T-helper 1 cell (primary cell): ENCODE results near the gene AGAP1.
A peak's percentile ranks its signal among the peaks of the same experiment; 100 is the strongest.

Experiments used
- DNase-seq, 5 donors: peaks; one replicate each; pipeline ENCODE4 v3.0.0-alpha.2; 2012 to 2020

Gene AGAP1

DNA sequence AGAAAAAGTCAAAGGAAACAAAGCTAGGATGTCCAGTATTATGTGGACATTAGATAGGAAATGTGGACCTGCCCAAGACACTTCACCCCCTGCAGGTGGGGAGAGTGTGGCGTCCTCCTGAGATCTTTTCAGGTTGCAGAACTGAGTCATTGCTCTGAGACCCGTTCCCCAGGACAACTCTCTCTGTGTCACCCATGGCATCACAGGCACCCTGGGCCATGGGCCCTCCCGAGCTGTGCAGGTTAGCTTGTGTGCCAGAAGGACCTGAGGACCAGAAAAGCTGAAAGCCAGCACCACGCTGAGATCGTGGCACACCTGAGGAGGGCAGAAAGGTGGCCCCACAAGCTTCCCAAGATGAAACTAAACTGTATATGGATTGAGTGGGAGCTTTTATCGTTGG, 229.5 kb downstream of the AGAP1 start:
- DNase-seq: no peak

DNA sequence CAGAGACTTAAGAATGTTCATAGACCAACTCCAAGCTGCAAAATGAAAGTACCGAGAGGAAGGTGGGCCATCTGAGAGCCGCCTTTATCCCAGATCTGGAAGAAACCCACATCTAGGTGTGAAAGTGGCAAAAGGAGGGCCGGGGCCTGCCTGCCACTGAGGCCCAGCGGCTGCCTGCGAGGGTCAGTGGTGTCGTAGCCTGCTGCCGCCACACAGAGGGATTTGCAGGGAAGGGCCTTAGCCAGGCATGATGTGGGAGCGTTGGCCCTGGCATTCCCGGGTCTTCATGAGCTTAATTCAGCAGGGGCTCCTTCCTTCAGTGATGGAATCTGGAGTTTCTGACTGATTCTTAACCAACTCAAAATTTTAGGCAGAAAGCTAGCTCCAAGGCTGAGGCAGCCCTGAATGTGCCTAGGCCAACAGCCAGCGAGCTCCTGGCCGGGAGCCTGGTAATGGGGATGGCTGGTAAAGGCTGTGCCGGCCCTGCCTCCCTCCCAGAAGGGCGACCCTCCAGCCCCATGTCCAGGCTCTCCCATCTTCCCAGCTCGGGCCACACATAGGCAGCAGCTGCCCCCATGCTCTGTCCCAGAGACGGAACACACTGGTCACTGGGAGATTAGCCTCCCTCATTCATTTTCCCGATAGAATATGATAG, 230.1 kb downstream of the AGAP1 start:
- DNase-seq: no peak

DNA sequence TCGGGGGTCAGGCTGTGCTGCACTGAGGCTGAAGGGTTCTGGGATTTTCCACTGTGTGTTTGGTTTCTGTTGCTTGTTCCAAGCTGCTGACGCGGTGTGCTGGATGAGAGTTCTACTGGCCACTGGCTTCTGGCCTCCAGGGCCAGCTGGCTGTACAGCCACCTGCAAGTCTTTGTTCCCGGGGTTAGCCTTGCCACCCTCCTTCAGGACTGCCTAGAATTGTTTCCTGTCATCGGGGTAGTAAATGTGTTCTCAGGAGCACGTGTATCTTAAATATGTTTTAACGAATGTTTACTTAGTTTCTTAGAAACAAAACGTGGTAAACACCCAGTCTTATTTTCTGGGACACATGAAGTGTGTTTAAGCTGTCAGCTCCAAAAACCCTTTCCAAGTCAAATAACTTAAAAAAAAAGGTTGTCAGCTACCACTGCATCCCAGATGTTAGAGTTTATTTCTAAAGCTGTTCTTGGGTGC, 231.2 kb downstream of the AGAP1 start:
- DNase-seq: no peak

DNA sequence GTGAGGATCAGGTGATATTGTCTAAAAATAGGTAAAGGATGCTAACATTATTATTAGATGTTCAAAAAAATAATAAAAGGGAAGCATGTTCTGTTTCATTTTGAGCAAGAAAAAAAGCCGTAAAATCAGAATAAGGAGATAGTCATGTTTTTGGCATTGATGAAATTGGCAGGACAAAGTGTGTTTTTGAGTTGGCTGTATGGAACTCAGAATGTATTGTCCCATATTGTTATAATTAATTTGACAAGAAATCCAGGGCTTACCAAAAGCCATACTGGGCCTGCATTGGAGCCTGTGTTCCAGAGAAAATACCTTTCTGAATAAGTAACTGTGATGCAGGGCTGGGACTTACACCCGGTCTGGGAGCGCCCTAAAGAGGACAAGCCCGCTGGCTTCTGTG, 232.0 kb downstream of the AGAP1 start:
- no peak for DNase-seq

DNA sequence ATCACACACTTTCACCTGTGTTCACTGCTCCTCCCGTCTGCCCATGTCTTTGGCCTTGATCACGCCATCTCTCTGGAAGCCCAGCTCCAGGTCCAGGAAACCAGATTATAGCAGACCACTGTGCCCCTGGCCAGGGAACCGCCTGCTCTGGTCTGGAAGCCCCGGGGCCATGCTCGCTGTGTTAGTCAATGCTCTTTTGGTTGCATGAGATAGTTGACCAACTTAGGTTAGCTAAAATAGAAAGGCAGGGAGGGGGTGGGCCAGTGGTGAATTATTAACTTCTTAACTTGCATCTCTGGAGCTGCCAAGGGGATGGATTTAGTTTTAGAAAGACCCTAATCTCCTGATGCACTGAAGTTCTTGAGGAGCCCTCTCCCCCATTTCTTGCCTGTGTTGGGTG, 232.7 kb downstream of the AGAP1 start:
- DNase-seq: no peak

DNA sequence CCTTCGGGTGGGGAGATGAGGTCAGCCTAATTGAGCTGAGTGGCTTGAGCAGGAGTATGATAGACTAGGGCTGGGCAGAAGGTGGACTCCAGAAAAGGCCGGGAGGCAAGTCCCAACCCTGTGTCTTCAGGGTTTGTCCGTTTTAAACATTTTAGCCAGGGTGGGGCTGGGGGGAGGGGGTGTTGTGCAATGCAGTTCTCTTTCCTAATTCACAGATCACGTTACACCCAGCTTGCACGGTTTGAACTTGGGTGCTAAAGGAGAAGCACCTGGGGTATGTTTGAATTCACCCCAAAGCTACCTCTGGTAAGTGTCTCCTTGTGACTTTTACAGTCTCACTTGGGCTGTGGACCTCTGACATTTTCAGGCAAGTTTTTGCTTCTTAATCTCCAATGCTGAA, 233.3 kb downstream of the AGAP1 start:
- no peak for DNase-seq

DNA sequence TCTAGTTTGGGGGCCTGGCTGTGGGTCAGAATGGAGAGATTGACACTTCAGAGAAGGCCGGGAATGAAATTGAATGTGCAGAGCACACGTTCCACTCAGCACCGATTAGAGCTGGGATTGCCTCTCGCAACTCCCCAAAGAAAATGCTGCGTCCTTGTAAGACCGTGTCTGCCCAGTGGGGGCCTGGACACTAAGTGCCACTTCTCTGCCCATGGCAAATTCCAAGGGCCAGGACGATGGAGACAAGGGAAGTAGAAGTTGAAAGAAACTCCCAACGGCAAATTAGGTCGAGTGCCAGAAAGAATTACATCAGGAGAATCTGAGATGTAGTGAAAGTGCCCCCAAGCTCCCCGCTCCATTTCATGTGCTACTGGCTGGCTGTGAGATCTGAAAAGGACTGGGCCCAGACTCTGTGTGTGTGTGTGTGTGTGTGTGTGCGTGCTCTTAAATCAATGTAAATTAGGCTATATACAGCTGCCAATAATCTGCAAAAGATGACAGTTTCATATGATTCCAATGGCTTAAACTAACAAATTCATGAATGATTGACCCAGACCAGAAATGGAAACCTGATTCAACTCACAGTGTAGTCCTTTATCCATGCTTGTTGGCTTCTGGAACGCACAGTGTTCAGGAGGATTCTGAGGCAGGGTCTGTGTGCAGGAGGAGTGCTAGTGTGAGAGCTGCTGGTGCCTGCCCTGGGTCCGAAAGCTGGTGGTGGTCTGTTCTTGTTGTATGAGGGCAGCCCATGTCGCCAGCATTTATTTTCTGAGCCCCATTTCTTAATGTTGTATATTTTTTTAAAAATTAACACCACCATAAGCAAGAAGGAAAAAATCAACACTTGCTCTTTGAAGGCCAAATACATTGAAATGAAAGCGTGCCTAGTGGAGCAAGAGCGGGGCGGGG, 234.3 kb downstream of the AGAP1 start:
- no peak for DNase-seq

DNA sequence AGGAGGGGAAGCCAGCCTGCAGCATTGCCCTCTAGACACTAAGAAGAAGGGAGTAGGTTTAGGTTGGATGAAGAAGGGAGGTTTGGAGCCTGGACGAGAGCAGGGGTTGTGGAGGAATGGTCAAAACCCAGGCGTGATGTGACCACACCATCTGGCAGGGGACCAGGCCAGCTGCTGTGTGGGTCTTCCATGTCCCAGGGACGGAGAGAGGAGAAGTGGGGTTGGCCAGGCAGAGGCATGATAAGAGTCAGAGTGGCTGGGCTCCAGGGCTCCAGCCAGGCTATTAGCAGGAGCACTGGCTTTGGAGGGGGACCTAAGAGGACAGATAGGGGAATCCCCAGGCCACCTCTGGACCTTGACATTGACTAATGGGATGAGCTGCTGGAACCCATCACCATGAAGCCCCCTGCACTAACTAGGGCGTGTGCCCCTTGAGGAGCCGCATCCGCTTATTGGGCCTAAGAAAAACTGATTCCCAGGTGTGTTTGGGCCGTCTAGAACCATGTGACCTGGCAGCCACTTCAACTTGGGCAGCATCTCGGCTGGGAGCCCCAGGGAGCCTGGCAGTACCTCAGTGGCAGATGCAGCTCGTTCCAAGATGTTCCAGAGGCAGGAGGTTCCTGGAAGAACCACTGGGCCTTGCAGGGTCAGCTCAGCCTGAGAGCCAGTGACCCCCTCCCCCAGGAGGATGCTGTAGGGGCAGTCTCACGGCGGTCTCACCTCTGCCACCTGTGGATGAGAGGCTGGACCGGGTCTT, 235.1 kb downstream of the AGAP1 start:
- no peak for DNase-seq

DNA sequence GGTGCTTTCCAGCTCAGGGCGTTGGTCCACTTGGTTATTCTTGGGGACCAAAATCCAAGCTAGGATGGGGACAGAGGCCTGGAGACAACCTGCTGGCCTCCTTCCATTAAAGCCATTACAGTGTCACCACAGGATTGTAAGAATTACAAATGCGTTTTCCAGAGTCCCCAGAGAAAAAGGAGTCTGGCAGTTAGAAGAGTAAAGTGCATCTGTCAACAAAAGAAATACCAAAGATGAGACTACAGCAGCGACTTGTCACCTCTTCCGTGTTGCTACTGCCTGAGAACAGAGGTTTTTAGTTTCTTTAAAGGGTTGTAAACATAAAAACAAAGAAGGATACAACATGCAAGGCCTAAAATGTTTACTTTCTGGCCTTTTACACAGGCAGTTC, 235.7 kb downstream of the AGAP1 start:
- DNase-seq: no peak

DNA sequence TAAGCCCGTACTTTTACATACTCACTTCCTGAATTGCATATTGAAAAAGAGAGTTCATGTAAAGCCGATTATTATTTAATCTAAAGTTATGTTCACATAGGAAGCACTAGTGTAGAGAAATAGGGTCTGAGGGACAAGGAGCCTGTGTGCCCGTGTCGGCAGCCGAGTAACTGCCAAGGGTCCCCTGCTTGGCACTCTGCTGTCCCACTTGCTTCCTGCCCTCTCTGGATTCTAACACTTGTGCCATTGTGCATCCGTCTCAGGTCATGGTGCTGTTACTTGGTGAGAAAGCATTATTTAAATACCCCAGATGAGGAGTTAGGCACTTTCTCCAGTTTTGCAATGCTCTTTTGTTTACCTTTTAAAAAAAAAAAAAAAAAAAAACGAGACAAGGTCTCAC, 236.3 kb downstream of the AGAP1 start:
- no peak for DNase-seq

DNA sequence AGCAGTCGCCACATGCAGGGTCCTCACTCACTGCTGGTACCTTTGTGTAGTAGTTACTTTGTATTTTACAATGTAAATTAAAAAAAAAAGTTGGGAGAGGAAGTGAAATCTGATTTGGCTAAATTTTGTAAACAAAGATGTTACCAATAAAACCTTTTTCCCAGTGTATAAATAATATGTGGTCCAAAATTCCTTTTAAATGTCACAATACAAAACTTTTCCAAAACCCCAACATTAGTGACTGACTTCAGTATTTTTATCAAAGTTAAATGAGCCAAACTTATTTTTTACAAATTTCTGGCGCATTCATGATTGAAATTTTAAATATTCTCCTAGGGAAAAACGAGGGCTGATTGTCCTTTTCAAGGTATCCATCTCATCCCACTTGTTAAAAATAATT, 239.9 kb downstream of the AGAP1 start:
- no peak for DNase-seq

DNA sequence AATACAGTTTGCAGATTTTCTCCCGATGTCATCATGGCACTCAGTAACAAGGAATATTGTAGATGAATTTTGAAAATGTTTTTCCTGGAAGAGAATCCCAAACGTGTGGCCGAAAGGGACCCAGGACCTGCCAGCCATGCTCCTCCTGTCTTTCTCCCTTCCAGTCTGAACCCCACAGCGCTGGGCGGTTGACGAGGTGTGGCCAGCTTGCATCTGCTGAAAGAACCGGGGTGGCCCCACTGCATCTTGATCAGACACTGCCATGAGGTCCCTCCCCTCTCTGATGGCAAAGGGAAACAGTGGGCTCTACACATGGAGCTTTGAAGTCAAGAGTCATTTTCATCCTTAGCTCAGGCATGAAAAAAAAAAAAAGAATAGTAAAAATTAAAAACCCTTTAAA, 240.3 kb downstream of the AGAP1 start:
- DNase-seq: no peak

DNA sequence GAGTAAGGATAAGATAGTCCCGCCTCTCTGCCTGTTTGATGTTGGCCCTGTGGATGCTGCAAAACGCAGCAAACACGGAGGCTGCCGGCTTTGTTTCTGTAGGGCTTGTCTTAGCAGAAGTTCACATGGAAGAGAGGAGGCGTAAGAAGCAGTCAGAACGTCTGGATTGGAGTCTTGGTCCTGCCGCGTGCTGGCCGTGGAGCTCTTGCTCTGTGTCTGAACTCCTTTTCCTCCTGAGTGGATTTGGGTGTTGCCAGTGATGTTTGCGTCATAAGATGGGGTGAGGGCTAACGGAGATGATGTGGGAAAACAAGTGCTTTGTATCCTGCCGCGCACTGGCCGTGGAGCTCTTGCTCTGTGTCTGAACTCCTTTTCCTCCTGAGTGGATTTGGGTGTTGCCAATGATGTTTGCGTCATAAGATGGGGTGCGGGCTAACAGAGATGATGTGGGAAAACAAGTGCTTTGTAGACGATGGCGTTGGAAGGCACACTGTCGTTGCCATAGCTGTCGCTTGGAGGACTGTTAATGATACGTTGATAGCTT, 240.9 kb downstream of the AGAP1 start:
- DNase-seq: no peak

DNA sequence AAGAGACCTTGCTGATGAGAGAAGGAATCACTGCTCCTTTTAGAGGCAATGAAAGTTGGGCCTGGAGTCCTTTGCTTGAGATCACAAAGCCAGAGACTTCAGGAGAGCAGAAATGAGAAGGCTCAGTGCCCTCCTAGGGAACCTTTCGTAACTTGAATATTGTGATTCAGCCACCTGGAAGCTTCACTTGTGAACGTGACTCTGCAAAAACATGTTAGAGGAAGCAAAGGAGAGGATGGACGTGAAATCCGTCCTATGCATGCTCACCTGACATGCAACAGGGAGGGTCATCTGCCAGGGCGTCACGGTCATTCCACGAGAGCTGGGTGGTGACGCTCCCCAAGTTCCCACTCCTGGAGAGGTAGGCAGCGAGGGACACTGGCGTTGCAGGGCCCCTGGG, 243.6 kb downstream of the AGAP1 start:
- DNase-seq: no peak

DNA sequence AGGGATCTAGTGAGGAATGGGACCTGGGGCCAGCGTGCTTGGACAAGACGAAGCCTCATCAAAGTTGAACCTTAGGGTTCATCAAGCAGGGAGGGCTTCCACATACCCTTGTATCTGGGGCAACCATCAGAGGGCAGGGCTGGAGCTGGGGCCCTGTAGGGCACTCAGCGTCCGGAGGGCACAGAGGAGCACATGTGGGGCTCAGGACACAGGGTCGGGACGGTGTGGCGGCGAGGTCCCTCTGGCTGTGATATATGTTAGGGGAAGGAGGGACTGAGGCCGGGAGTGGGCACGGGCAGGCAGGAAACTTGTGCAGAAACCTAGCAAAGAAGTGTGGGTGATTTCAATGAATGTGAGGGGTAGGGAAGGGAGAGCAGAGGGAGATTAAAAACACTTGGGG, 244.0 kb downstream of the AGAP1 start:
- no peak for DNase-seq

DNA sequence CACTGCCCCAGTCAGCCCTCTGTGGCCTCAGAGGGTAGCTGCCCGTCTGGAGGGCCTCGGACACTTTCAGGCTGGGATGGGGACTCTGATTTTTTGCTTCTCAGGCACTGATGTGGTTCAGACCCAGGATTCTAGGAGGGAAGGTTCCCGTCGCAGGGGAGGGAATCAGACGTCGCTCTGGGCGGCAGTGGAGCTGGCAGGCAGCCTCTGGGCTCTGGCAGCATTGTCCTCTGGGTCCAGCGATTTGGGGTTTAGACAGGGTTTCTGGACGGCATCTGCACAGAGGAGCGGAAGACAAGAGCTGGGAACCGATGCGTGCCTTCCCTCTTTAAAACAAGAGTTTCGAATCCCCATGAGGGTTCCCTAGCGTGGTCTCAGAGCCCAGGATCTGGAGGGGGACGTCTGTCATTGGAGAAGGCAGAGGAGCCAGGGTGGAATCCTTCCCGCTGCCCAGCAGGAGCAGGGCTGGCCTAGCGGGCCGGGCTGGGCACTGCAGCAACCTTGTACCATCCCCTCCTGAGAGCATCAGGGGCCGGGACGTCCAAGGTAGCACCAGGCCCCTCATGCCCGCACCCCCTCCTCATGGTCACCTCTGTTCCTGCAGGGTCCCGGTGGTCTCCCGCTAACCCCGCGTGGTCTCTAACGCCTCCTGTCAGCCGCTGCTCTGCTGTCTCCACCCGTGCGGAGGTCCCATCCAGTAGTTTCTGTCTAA, 246.0 kb downstream of the AGAP1 start:
- DNase-seq: no peak

DNA sequence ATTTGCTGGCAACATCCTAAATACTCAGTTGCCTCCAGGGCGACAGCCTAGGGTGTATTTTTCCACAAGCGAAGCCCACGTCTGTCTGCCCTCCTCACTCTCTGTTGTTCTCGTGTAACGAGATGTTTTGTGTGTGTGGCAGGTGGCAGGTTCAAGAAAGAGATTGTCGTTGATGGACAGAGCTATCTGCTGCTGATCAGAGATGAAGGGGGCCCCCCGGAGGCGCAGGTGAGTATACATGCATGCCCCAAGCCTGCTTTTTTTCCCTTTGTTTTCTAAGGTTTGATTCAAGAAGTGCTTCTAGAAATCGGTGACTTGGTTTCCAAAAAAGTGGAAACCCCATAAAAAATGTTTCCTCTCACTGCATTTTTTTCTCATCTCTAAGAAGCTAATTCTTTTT, 247.0 kb downstream of the AGAP1 start:
- no peak for DNase-seq

DNA sequence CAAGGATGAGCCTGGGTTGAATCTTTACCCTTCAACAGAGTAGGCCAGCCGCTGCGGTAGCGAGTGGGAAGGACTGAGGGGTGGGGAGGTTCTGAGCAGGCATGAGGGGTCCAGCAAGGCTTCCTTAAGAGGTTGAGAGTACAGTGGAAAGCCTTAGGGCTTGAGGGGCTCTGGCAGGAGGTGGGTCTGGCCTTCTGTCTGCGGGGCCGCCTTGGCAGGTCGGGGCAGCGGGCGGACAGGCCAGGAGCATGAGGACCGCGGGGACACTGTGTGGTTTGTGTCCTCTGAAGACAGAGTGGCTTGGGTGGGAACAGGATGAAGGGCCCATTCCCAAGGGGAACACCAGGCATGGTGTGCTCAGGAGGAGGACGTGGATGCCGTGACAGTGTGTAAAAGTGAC, 250.3 kb downstream of the AGAP1 start:
- DNase-seq: no peak

DNA sequence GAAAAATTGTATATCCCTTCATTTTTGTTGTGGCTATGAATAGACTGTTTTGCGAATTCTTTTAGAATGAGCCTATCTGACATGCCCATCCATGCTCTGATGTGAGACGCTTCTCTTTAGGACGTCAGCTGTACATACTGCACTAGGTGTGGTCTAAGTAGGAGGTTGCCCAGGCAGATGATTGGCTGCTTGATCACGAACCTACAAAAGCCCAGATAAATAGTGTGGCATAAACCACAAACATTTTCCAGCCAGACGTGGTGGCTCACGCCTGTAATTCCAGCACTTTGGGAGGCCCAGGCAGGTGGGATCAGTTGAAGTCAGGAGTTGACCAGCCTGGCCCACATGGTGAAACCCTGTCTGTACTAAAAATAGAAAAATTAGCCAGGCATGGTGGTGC, 251.8 kb downstream of the AGAP1 start:
- no peak for DNase-seq

DNA sequence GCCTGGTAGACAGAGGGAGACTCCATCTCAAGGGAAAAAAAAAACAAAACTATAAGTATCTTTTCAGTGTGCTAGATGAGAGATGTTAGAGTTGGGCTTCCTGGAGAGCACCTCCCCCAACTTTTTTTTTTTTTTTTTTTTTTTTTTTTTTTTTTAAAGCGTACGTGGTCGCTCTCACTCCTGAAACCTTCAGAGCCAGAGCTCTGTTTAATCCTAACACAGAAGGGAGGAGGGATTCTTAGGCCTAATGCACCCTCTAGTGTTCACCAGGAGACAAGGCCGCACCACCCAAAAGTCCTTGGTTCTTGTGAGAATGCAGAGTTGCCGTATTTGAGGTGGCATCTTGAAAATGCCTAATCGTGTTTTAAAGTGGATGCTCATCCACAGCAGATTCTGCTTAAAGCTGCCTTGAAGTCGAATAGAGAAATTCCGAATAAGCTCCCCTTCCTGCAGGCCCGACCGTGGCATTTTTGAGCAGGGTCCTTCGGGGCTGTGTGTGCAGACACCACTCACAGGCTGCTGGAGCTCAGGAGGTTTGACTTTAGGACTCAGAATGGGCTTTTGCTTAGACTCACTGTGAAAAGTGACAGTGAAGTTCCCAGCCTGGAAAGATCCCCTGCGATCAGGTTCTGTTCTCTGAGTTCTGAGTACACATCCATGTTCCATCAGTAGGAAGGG, 252.6 kb downstream of the AGAP1 start:
- DNase-seq: peak in 3 of 5 donors; percentile 28 to 40 (median 30)

DNA sequence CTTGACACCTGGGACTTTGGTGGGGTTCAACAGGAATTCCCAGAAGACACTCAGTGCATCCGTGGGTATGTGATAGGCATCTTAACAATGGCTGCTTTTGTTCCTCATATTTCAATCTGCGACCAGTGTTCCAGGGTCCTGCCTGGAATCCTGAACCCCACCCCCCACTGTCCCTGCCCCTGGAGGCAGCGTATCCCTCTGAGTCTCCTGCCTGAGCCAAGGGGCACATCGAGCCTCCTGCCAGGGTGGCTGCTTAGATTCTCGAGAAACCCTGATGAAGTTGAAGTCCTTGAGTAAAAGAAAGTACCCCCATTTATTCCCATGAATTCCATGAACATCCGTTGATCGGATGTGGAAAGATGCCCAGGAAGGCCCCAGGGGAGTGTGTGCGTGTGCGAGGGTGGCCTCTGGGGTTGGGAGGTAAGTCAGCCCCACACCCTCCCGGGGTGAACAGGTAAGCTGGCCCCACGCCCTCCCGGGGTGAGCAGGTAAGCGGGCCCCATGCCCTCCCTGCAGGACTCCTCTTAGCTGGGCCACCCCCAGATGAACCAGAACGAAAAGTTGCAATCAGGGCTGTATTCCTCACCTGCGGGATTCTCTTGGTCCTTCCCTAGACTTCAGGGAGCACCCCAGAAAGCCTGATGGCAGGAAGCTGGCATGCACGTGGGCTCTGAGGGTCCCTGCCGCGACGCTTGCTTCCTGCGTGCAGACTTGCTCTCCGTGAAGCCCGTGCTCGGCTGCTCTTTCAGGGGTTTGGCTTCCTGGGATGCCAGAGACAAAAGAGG, 253.3 kb downstream of the AGAP1 start:
- DNase-seq: no peak
